Right lobe of liver (tissue), 6 donors: ENCODE data around the gene VSNL1. TPM values are rescaled to one million over a fixed set of nuclear protein-coding genes. Genes with fewer than 3 reads are reported as not detected.

Experiments used
- ATAC-seq, 4 donors: fragments of 200-7000 bp; cut with Tn5 transposase; one replicate each; pipeline ENCODE4 v1.9.1; 2020; ENCODE audit warnings: mild to moderate bottlenecking in 4 of 4, moderate library complexity in 4 of 4
- DNase-seq, 3 donors: peaks; one replicate each; pipeline ENCODE4 v3.0.0-alpha.2; 2020
- H3K27ac ChIP-seq, 3 donors: fragments of 200-600 bp; one replicate each; pipeline ENCODE4 v1.8.0; 2022
- H3K27me3 ChIP-seq, 2 donors: fragments of 200-600 bp; one replicate each; pipeline ENCODE4 v1.8.0; 2022
- H3K36me3 ChIP-seq, 4 donors: fragments of 200-600 bp; sonication (generic) in 1 of 4; one replicate each; pipeline versions ENCODE4 v1.5.1 to v1.8.0; 2017 to 2022; ENCODE audit warnings: control low read depth in 1 of 4
- H3K4me1 ChIP-seq, 4 donors: fragments of 200-600 bp; sonication (generic) in 1 of 4; one replicate each; pipeline versions ENCODE4 v1.5.1 to v1.8.0; 2017 to 2022; ENCODE audit warnings: control low read depth in 1 of 4
- H3K4me3 ChIP-seq, 3 donors: fragments of 200-600 bp; one replicate each; pipeline ENCODE4 v1.8.0; 2022
- H3K9me3 ChIP-seq, 4 donors: fragments of 200-600 bp; sonication (generic) in 1 of 4; one replicate each; pipeline versions ENCODE4 v1.5.1 to v1.8.0; 2017 to 2022; ENCODE audit warnings: control low read depth in 1 of 4
- CTCF ChIP-seq, 4 donors: fragments of 200-600 bp in 3 of 4; fragments of 450-650 bp in 1 of 4; IDR thresholded peaks; one replicate each; pipeline versions ENCODE4 v1.5.1 to v1.8.0; 2016 to 2022; ENCODE audit warnings: antibody characterized with exemption in 4 of 4, mild to moderate bottlenecking in 2 of 4
- POLR2A ChIP-seq: fragments of 450-650 bp; IDR thresholded peaks from one replicate; pipeline ENCODE4 v1.6.1; 2017; ENCODE audit warnings: antibody characterized with exemption, mild to moderate bottlenecking
- WGBS: methylation state at CpG from one replicate; pipeline ENCODE4 v1.1.6; 2018; ENCODE audit warnings: low coverage, low lambda C conversion rate; ENCODE audit not compliant: insufficient coverage; ENCODE audit errors: missing lambda C conversion rate; 5-methylcytosine and 5-hydroxymethylcytosine counted together
- intact Hi-C, 2 donors: fragments of 100-400 bp; cut with DNase I; formaldehyde crosslinking; loops; one replicate each; pipeline versions ENCODE4 v1.11.2 to v1.14.1; 2022
- total RNA-seq, 6 experiments: library from RNA; depleted of rRNA in 2 of 6; stranded (reverse); fragments of >200 nt in 2 of 6; fragmentation: NEBNext Ultra II Directional in 3 of 6; extraction: Animal tissue kit (Norgen Biotek cat#: 25700) in 3 of 6; gene quantifications; one replicate each; pipeline versions ENCODE4 v1.1.0 to v1.2.4, GENCODE V29; 2016 to 2023
- donor health status: DM: no; HTN: yes; CAD: no.
- donor health status: DM: no; HTN: no; CAD: no.
- donor health status: DM: no; HTN: no; CAD: no.
- donor health status: DM: no; HTN: yes; CAD: no.
- donor health status: DM: no; HTN: yes; CAD: no.

VSNL1 gene
- total RNA-seq, 6 experiments from 2014 or later, result 2.1 to 12.1 (median 4.3) TPM

GRCh38 chr2:17594533-17595401 is 54.3 kb downstream of the VSNL1 start:
- intact Hi-C loops, result no loop called here
- Histone ChIP-seq H3K27me3 (no peaks in the 10 kb centered on the region), H3K9me3 (no peaks in the 10 kb centered on the region), H3K36me3 (no peaks in the 10 kb centered on the region), H3K4me3 (no peak overlapping the region), H3K27ac (no peak overlapping the region), H3K4me1 (no peaks in the 10 kb centered on the region)
- no peak for DNase-seq
- TF ChIP-seq POLR2A (no peak), CTCF (IDR thresholded peaks at IDR 0.05) (no peak)
- 65% methylated on average over 7 of the region's 7 CpGs for WGBS
- no peak for ATAC-seq

DNA sequence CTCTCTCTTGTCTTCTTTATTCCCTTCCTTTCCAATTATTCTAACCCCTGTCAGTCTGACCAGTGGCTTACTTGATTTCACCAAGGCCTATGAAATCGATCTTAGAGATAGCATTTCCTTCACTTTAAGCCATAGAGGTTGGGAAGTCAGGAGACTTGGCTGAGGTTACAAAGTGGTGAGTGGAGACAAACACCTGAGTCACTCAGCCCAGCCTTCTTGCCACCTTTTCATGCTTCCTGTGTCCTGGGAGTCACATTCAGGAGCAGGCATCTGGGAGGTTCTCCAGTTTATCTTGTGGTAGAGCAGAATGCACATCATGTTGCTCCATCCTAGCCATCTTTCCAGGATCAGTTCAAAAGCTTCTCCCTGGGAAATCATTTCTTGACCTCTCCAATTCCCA is 59.1 kb downstream of the VSNL1 start:
- TF ChIP-seq POLR2A (no peak), CTCF (IDR thresholded peaks at IDR 0.05) (no peak)
- H3K27ac ChIP-seq, result no peak overlapping the region
- no peaks in the 10 kb centered on the region for H3K36me3 ChIP-seq
- DNase-seq (no peak), ATAC-seq (no peak)
- 29% methylated on average over 1 of the region's 1 CpG for WGBS
- no peak overlapping the region for H3K4me3 ChIP-seq
- H3K4me1 ChIP-seq, result no peaks in the 10 kb centered on the region
- H3K9me3 ChIP-seq, result no peaks in the 10 kb centered on the region
- H3K27me3 ChIP-seq, result no peaks in the 10 kb centered on the region
- intact Hi-C loops, result no loop called here

GRCh38 chr2:17600556-17601204 is 60.2 kb downstream of the VSNL1 start:
- Histone ChIP-seq H3K4me1 (no peaks in the 10 kb centered on the region), H3K36me3 (no peaks in the 10 kb centered on the region), H3K4me3 (no peak overlapping the region), H3K9me3 (no peaks in the 10 kb centered on the region), H3K27me3 (no peaks in the 10 kb centered on the region), H3K27ac (no peak overlapping the region)
- ATAC-seq, result no peak
- TF ChIP-seq CTCF (IDR thresholded peaks at IDR 0.05) (no peak), POLR2A (no peak)
- DNase-seq, result no peak
- intact Hi-C loops, result no loop called here

- H3K9me3 ChIP-seq, result no peaks in the 10 kb centered on the region
- H3K27ac ChIP-seq, result no peak overlapping the region
- no peaks in the 10 kb centered on the region for H3K27me3 ChIP-seq
- no peak for TF ChIP-seq CTCF (IDR thresholded peaks at IDR 0.05)
- TF ChIP-seq POLR2A, result no peak
- intact Hi-C loops, result no loop called here
- no peaks in the 10 kb centered on the region for H3K4me1 ChIP-seq
- H3K4me3 ChIP-seq, result no peak overlapping the region
- DNase-seq, result no peak
- 92% methylated on average over 2 of the region's 5 CpGs for WGBS
- ATAC-seq, result no peak
- no peaks in the 10 kb centered on the region for H3K36me3 ChIP-seq
Measured at GRCh38 chr2:17604050-17604449, 63.6 kb downstream of the VSNL1 start.
